ENCODE results near the gene LGR6.
"Not testable (repeated sequence)": the region's sequence is repeated elsewhere in the genome, so short reads cannot be mapped to it uniquely, and the experiment has no call there.

LGR6 gene

GRCh38 chr1:202250982-202251381 is 57.4 kb downstream of the LGR6 start:
- Histone ChIP-seq H3K36me3 (ENCODE audit: control insufficient read depth, insufficient read depth, low read length) (no peaks in the 10 kb centered on the region), H3K4me3 (ENCODE audit: insufficient read depth, low read depth, low read length) (no peak overlapping the region), H3K27me3 (ENCODE audit: control insufficient read depth, insufficient read depth, low read length, poor library complexity, severe bottlenecking) (no peaks in the 10 kb centered on the region), H3K9me3 (ENCODE audit: control insufficient read depth, low read length) (no peaks in the 10 kb centered on the region), H3K27ac (ENCODE audit: insufficient read depth, low read depth, low read length, poor library complexity, severe bottlenecking) (no peak overlapping the region), H3K4me1 (ENCODE audit: control insufficient read depth, insufficient read depth, low read length) (peaks cover 11% of the 10 kb centered on the region)
- 90 to 93% methylated on average over 10 of the region's 10 CpGs for WGBS, 2 experiments

- peaks cover 11% of the 10 kb centered on the region for H3K4me1 ChIP-seq (ENCODE audit: control insufficient read depth, insufficient read depth, low read length)
- no peaks in the 10 kb centered on the region for H3K9me3 ChIP-seq (ENCODE audit: control insufficient read depth, low read length)
- H3K36me3 ChIP-seq (ENCODE audit: control insufficient read depth, insufficient read depth, low read length), result no peaks in the 10 kb centered on the region
- H3K27ac ChIP-seq (ENCODE audit: insufficient read depth, low read depth, low read length, poor library complexity, severe bottlenecking), result no peak overlapping the region
- 61 to 62% methylated on average over 6 of the region's 6 CpGs for WGBS, 2 experiments
- no peaks in the 10 kb centered on the region for H3K27me3 ChIP-seq (ENCODE audit: control insufficient read depth, insufficient read depth, low read length, poor library complexity, severe bottlenecking)
- H3K4me3 ChIP-seq (ENCODE audit: insufficient read depth, low read depth, low read length), result no peak overlapping the region
Measured at GRCh38 chr1:202251424-202252256, 58.0 kb downstream of the LGR6 start.

DNA sequence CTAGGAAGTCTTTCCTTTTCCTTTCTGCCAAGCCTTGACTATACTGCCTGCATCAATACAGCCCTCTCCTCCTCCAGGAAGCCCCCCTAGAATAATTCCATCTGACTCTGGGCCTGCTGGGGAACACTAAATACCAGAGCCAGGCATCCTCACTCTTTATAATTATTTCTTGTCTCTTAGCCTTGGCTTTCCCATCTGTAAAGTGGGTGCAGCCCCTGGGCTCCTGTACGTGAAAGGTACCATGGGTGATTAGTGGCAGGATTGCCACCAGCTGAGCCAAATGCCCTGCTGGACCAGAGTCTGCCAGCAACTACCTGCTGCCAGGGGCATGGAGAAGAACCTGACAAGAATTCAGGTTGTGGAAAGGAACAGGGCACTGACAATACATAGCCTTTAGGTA is 58.7 kb downstream of the LGR6 start:
- no peaks in the 10 kb centered on the region for H3K36me3 ChIP-seq (ENCODE audit: control insufficient read depth, insufficient read depth, low read length)
- H3K9me3 ChIP-seq (ENCODE audit: control insufficient read depth, low read length), result no peaks in the 10 kb centered on the region
- H3K27me3 ChIP-seq (ENCODE audit: control insufficient read depth, insufficient read depth, low read length, poor library complexity, severe bottlenecking), result no peaks in the 10 kb centered on the region
- no peak overlapping the region for H3K4me3 ChIP-seq (ENCODE audit: insufficient read depth, low read depth, low read length)
- no peak overlapping the region for H3K27ac ChIP-seq (ENCODE audit: insufficient read depth, low read depth, low read length, poor library complexity, severe bottlenecking)
- peaks cover 11% of the 10 kb centered on the region for H3K4me1 ChIP-seq (ENCODE audit: control insufficient read depth, insufficient read depth, low read length)
- WGBS, 2 experiments, result 89 to 93% methylated on average over 1 of the region's 1 CpG

DNA sequence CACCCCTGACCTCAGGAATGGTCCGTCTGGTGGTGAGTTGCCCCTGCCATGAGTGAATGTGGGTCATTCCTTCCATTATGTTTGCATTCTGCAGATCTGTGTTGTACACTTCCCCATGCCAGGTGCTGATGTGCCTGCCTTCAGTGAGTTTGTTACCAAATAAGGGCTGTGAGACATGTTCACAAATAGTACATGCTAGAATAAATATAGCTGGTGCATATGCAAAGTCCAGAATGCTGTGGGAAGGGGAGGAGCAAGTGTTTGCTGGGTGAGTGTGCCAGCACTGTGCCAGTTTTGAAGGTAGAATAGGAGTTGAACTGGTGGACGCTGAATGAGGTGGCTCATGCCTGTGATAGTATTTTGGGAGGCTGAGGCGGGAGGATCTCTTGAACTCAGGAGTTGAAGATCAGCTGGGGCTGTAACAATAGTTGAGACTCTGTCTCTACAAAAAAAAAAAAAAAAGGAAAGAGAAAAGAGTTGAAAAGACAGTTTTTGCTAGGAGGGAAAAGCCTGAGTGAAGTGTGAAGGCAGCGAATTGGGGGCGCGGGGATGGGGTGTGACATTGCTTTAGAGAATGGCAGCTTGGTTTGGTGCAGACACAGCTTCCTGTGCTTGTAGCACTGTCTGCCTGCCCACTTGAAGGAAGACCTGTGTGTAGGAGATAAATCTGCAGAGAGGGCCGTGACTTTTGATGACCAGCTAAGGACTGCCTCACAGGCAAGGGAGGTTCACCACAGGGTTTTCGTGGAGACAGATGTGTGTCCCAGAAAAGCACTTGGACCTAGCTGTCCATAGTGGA is 61.1 kb downstream of the LGR6 start:
- no peak overlapping the region for H3K4me3 ChIP-seq (ENCODE audit: insufficient read depth, low read depth, low read length)
- WGBS, 2 experiments, result 92% methylated on average over 8 of the region's 8 CpGs
- H3K27me3 ChIP-seq (ENCODE audit: control insufficient read depth, insufficient read depth, low read length, poor library complexity, severe bottlenecking), result no peaks in the 10 kb centered on the region
- no peaks in the 10 kb centered on the region for H3K36me3 ChIP-seq (ENCODE audit: control insufficient read depth, insufficient read depth, low read length)
- H3K9me3 ChIP-seq (ENCODE audit: control insufficient read depth, low read length), result no peaks in the 10 kb centered on the region
- peaks cover 7% of the 10 kb centered on the region for H3K4me1 ChIP-seq (ENCODE audit: control insufficient read depth, insufficient read depth, low read length)
- H3K27ac ChIP-seq (ENCODE audit: insufficient read depth, low read depth, low read length, poor library complexity, severe bottlenecking), result no peak overlapping the region

DNA sequence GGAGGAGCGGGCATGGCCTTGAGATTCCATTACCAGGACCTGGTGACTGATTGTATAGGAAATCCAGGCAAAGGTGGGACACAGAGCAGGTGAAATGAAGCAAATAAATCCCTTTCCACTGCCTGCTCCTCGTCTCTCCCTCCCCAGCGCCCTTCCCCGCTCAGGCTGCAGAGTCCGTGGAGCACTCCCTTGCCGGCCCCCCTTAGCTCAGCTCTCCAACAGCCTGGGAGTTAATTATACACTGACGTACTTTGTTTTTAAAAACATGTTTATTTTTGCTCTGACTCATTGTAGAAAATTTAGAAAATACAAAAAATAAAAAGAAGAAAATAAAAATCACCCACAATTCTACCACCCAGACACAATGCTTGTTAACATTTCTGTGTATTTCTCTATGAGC is 61.7 kb downstream of the LGR6 start:
- WGBS, 2 experiments, result 82 to 87% methylated on average over 6 of the region's 7 CpGs
- no peaks in the 10 kb centered on the region for H3K36me3 ChIP-seq (ENCODE audit: control insufficient read depth, insufficient read depth, low read length)
- peaks cover 7% of the 10 kb centered on the region for H3K4me1 ChIP-seq (ENCODE audit: control insufficient read depth, insufficient read depth, low read length)
- H3K27me3 ChIP-seq (ENCODE audit: control insufficient read depth, insufficient read depth, low read length, poor library complexity, severe bottlenecking), result no peaks in the 10 kb centered on the region
- no peak overlapping the region for H3K27ac ChIP-seq (ENCODE audit: insufficient read depth, low read depth, low read length, poor library complexity, severe bottlenecking)
- H3K4me3 ChIP-seq (ENCODE audit: insufficient read depth, low read depth, low read length), result no peak overlapping the region
- no peaks in the 10 kb centered on the region for H3K9me3 ChIP-seq (ENCODE audit: control insufficient read depth, low read length)

GRCh38 chr1:202259705-202260104 is 66.1 kb downstream of the LGR6 start:
- H3K27me3 ChIP-seq (ENCODE audit: control insufficient read depth, insufficient read depth, low read length, poor library complexity, severe bottlenecking), result no peaks in the 10 kb centered on the region
- no peak overlapping the region for H3K27ac ChIP-seq (ENCODE audit: insufficient read depth, low read depth, low read length, poor library complexity, severe bottlenecking)
- H3K4me3 ChIP-seq (ENCODE audit: insufficient read depth, low read depth, low read length), result no peak overlapping the region
- no peaks in the 10 kb centered on the region for H3K9me3 ChIP-seq (ENCODE audit: control insufficient read depth, low read length)
- no peaks in the 10 kb centered on the region for H3K4me1 ChIP-seq (ENCODE audit: control insufficient read depth, insufficient read depth, low read length)
- 85 to 91% methylated on average over 7 of the region's 7 CpGs for WGBS, 2 experiments
- no peaks in the 10 kb centered on the region for H3K36me3 ChIP-seq (ENCODE audit: control insufficient read depth, insufficient read depth, low read length)

DNA sequence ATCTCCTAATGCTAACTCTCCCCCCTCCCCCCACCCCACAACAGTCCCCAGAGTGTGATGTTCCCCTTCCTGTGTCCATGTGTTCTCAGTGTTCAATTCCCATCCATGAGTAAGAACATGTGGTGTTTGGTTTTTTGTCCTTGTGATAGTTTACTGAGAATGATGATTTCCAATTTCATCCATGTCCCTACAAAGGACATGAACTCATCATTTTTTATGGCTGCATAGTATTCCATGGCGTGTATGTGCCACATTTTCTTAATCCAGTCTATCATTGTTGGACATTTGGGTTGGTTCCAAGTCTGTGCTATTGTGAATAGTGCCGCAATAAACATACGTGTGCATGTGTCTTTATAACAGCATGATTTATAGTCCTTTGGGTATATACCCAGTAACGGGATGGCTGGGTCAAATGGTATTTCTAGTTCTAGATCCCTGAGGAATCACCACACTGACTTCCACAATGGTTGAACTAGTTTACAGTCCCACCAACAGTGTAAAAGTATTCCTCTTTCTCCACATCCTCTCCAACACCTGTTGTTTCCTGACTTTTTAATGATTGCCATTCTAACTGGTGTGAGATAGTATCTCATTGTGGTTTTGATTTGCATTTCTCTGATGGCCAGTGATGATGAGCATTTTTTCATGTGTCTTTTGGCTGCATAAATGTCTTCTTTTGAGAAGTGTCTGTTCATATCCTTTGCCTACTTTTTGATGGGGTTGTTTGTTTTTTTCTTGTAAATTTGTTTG is 67.8 kb downstream of the LGR6 start:
- not testable (repeated sequence) for H3K27ac ChIP-seq (ENCODE audit: insufficient read depth, low read depth, low read length, poor library complexity, severe bottlenecking); H3K4me1 ChIP-seq (ENCODE audit: control insufficient read depth, insufficient read depth, low read length); H3K36me3 ChIP-seq (ENCODE audit: control insufficient read depth, insufficient read depth, low read length); H3K4me3 ChIP-seq (ENCODE audit: insufficient read depth, low read depth, low read length); H3K9me3 ChIP-seq (ENCODE audit: control insufficient read depth, low read length); H3K27me3 ChIP-seq (ENCODE audit: control insufficient read depth, insufficient read depth, low read length, poor library complexity, severe bottlenecking)
- no CpG with 5 or more reads among the region's 4 CpGs for WGBS, 2 experiments

- no peaks in the 10 kb centered on the region for H3K9me3 ChIP-seq (ENCODE audit: control insufficient read depth, low read length)
- no peaks in the 10 kb centered on the region for H3K4me1 ChIP-seq (ENCODE audit: control insufficient read depth, insufficient read depth, low read length)
- WGBS, 2 experiments, result 63 to 64% methylated on average over 2 of the region's 2 CpGs
- no peak overlapping the region for H3K4me3 ChIP-seq (ENCODE audit: insufficient read depth, low read depth, low read length)
- H3K36me3 ChIP-seq (ENCODE audit: control insufficient read depth, insufficient read depth, low read length), result no peaks in the 10 kb centered on the region
- H3K27ac ChIP-seq (ENCODE audit: insufficient read depth, low read depth, low read length, poor library complexity, severe bottlenecking), result no peak overlapping the region
- H3K27me3 ChIP-seq (ENCODE audit: control insufficient read depth, insufficient read depth, low read length, poor library complexity, severe bottlenecking), result no peaks in the 10 kb centered on the region
Measured at GRCh38 chr1:202263628-202264027, 70.0 kb downstream of the LGR6 start.

GRCh38 chr1:202264300-202264699 is 70.7 kb downstream of the LGR6 start:
- no peak overlapping the region for H3K4me3 ChIP-seq (ENCODE audit: insufficient read depth, low read depth, low read length)
- H3K27me3 ChIP-seq (ENCODE audit: control insufficient read depth, insufficient read depth, low read length, poor library complexity, severe bottlenecking), result no peaks in the 10 kb centered on the region
- H3K36me3 ChIP-seq (ENCODE audit: control insufficient read depth, insufficient read depth, low read length), result no peaks in the 10 kb centered on the region
- 87 to 88% methylated on average over 6 of the region's 6 CpGs for WGBS, 2 experiments
- H3K9me3 ChIP-seq (ENCODE audit: control insufficient read depth, low read length), result no peaks in the 10 kb centered on the region
- no peak overlapping the region for H3K27ac ChIP-seq (ENCODE audit: insufficient read depth, low read depth, low read length, poor library complexity, severe bottlenecking)
- H3K4me1 ChIP-seq (ENCODE audit: control insufficient read depth, insufficient read depth, low read length), result no peaks in the 10 kb centered on the region

- 62 to 68% methylated on average over 3 of the region's 3 CpGs for WGBS, 2 experiments
- Histone ChIP-seq H3K36me3 (ENCODE audit: control insufficient read depth, insufficient read depth, low read length) (no peaks in the 10 kb centered on the region), H3K4me3 (ENCODE audit: insufficient read depth, low read depth, low read length) (no peak overlapping the region), H3K9me3 (ENCODE audit: control insufficient read depth, low read length) (no peaks in the 10 kb centered on the region), H3K4me1 (ENCODE audit: control insufficient read depth, insufficient read depth, low read length) (no peaks in the 10 kb centered on the region), H3K27ac (ENCODE audit: insufficient read depth, low read depth, low read length, poor library complexity, severe bottlenecking) (no peak overlapping the region), H3K27me3 (ENCODE audit: control insufficient read depth, insufficient read depth, low read length, poor library complexity, severe bottlenecking) (no peaks in the 10 kb centered on the region)
Measured at GRCh38 chr1:202264726-202265125, 71.1 kb downstream of the LGR6 start.
